Measurements from ENCODE around the gene RALGPS1. TPM values are rescaled to one million over a fixed set of nuclear protein-coding genes. Genes with fewer than 3 reads are reported as not detected.

RALGPS1 gene
- total and polyA plus RNA-seq, 10 donors: 2.5 to 27.3 (median 14.1) TPM

- intact Hi-C loops (cut with DNase I; ENCODE audit: low total_unique reads): loop anchor here (10.0 kb wide), 1 partner anchor 170 kb away; the partner anchor contains the start of gene SLC2A8
- H3K27ac ChIP-seq: peak overlapping the region in 6 of 8 donors; percentile 65 to 84 (median 80)
- peak; percentile 96 for DNase-seq
Measured at GRCh38 chr9:127224178-127224882, 309.7 kb downstream of the RALGPS1 start.

GRCh38 chr9:127224883-127225739 is 310.5 kb downstream of the RALGPS1 start:
- H3K27ac ChIP-seq: peak overlapping the region in 6 of 8 donors; percentile 65 to 84 (median 80)
- TF ChIP-seq POLR2AphosphoS5 (IDR thresholded peaks at IDR 0.05) (no peak), POLR2A (IDR thresholded peaks at IDR 0.05) (no peak), CTCF (IDR thresholded peaks at IDR 0.05 in 8 of 11, conservative IDR thresholded peaks at IDR 0.05 in 3 of 11) (no peak)

More at GRCh38 chr9:127224178-127224882, 309.7 kb downstream of the RALGPS1 start:
- Histone ChIP-seq H3K9me3 (no peaks in the 10 kb centered on the region), H3K4me3 (peak overlapping the region; percentile 30 to 91 (median 76)), H3K4me1 (peaks cover 7 to 42% (median 18%) of the 10 kb centered on the region in 6 donors), H3K27me3 (replicated peaks in 1 of 7) (peaks cover 0 to 21% (median 0%) of the 10 kb centered on the region in 7 donors), H3K36me3 (no peaks in the 10 kb centered on the region)
- 1 to 3% (median 2%) methylated on average over 45 to 56 of the region's 56 CpGs for WGBS, 5 donors
- peak in 2 of 3 donors; percentile 74 to 75 for TF ChIP-seq POLR2AphosphoS5 (IDR thresholded peaks at IDR 0.05)
- no peak for TF ChIP-seq POLR2A (IDR thresholded peaks at IDR 0.05)
- TF ChIP-seq CTCF (IDR thresholded peaks at IDR 0.05 in 8 of 11, conservative IDR thresholded peaks at IDR 0.05 in 3 of 11): peak in 4 of 11 experiments; percentile 11 to 32 (median 22)

GRCh38 chr9:127225801-127226625 is 311.4 kb downstream of the RALGPS1 start:
- Histone ChIP-seq H3K27me3 (replicated peaks in 1 of 7) (peaks cover 0 to 21% (median 0%) of the 10 kb centered on the region in 7 donors), H3K27ac (peak overlapping the region in 1 of 8 donors; percentile 15), H3K4me1 (peaks cover 7 to 42% (median 18%) of the 10 kb centered on the region in 6 donors), H3K4me3 (peak overlapping the region in 7 of 8 donors; percentile 71 to 91 (median 83)), H3K9me3 (no peaks in the 10 kb centered on the region), H3K36me3 (no peaks in the 10 kb centered on the region)
- intact Hi-C loops (cut with DNase I; ENCODE audit: low total_unique reads): loop anchor here (10.0 kb wide), 1 partner anchor 169 kb away; the partner anchor contains the start of gene SLC2A8
- TF ChIP-seq POLR2A (IDR thresholded peaks at IDR 0.05): no peak
- DNase-seq: peak; percentile 78
- 29 to 42% (median 33%) methylated on average over 27 to 42 of the region's 42 CpGs for WGBS, 5 donors

More at GRCh38 chr9:127224883-127225739, 310.5 kb downstream of the RALGPS1 start:
- H3K27me3 ChIP-seq (replicated peaks in 1 of 7): peaks cover 0 to 21% (median 0%) of the 10 kb centered on the region in 7 donors
- peaks cover 7 to 42% (median 18%) of the 10 kb centered on the region in 6 donors for H3K4me1 ChIP-seq
- no peaks in the 10 kb centered on the region for H3K9me3 ChIP-seq
- H3K36me3 ChIP-seq: no peaks in the 10 kb centered on the region
- WGBS, 5 donors: 0 to 2% (median 0%) methylated on average over 15 to 106 of the region's 106 CpGs
- DNase-seq: peak; percentile 98
- H3K4me3 ChIP-seq: peak overlapping the region; percentile 71 to 91 (median 82)
- intact Hi-C loops (cut with DNase I; ENCODE audit: low total_unique reads): loop anchor here (10.0 kb wide), 1 partner anchor 170 kb away; the partner anchor contains the start of gene SLC2A8
